SK-N-SH treated with all-trans-retinoic acid at 6 μM for 48 hours (cell line): ENCODE data around the gene MYH3.

Experiments
- ATAC-seq: fragments of 200-7000 bp; cut with Tn5 transposase; 3 replicates; pipeline ENCODE4 v1.9.1; 2020; ENCODE audit warnings: mild to moderate bottlenecking, moderate library complexity
- BACH2 ChIP-seq: fragments of 250-450 bp; sonication (Bioruptor Pico); IDR thresholded peaks from 2 replicates; pipeline ENCODE4 v1.9.0; 2021; ENCODE audit warnings: mild to moderate bottlenecking, borderline replicate concordance
- CSDC2 ChIP-seq: fragments of 250-450 bp; sonication (Bioruptor Pico); IDR thresholded peaks from 2 replicates; pipeline ENCODE4 v1.5.0; 2020; ENCODE audit warnings: mild to moderate bottlenecking, moderate library complexity
- ISL1 ChIP-seq: fragments of 250-450 bp; sonication (Bioruptor Pico); IDR thresholded peaks from 2 replicates; pipeline ENCODE4 v2.1.2; 2022; ENCODE audit warnings: mild to moderate bottlenecking, moderate library complexity
- OSR1 ChIP-seq: fragments of 250-450 bp; sonication (Bioruptor Pico); IDR thresholded peaks from 2 replicates; pipeline ENCODE4 v1.8.0; 2022; ENCODE audit warnings: moderate library complexity, mild to moderate bottlenecking, inconsistent platforms
- PPARA ChIP-seq: fragments of 250-450 bp; sonication (Bioruptor Pico); IDR thresholded peaks from 2 replicates; pipeline ENCODE4 v1.5.0; 2020; ENCODE audit warnings: mild to moderate bottlenecking, borderline replicate concordance
- SNAI2 ChIP-seq: fragments of 250-450 bp; sonication (Bioruptor Pico); IDR thresholded peaks from 2 replicates; pipeline ENCODE4 v1.5.0; 2020; ENCODE audit warnings: mild to moderate bottlenecking, moderate library complexity
- TCF4 ChIP-seq: fragments of 250-450 bp; sonication (Bioruptor Pico); IDR thresholded peaks from 2 replicates; pipeline ENCODE4 v1.8.0; 2021; ENCODE audit warnings: mild to moderate bottlenecking, moderate library complexity, borderline replicate concordance
- TOX ChIP-seq: fragments of 250-450 bp; sonication (Bioruptor Pico); IDR thresholded peaks from 2 replicates; pipeline ENCODE4 v1.8.0; 2021; ENCODE audit warnings: mild to moderate bottlenecking, moderate library complexity, borderline replicate concordance
- ZC3H10 ChIP-seq: fragments of 250-450 bp; sonication (Bioruptor Pico); IDR thresholded peaks from 2 replicates; pipeline ENCODE4 v1.5.1; 2021; ENCODE audit warnings: mild to moderate bottlenecking, moderate library complexity
- ZFP3 ChIP-seq: fragments of 250-450 bp; sonication (Bioruptor Pico); IDR thresholded peaks from 2 replicates; pipeline ENCODE4 v1.5.0; 2020; ENCODE audit warnings: mild to moderate bottlenecking, moderate library complexity
- ZNF565 ChIP-seq: fragments of 450-650 bp; formaldehyde crosslinking; conservative IDR thresholded peaks from 2 replicates; pipeline ENCODE4 v1.5.0; 2020; ENCODE audit warnings: low read depth, mild to moderate bottlenecking, moderate library complexity
- ZNF8 ChIP-seq: fragments of 450-650 bp; formaldehyde crosslinking; IDR thresholded peaks from 2 replicates; pipeline ENCODE4 v1.5.0; 2020; ENCODE audit warnings: mild to moderate bottlenecking, moderate library complexity
- TF ChIP-seq, protein P1 (sequence below): fragments of 250-450 bp; sonication (Bioruptor Pico); IDR thresholded peaks from 2 replicates; pipeline ENCODE4 v1.5.0; 2020; ENCODE audit warnings: mild to moderate bottlenecking, moderate library complexity
- TF ChIP-seq, protein P2 (sequence below): fragments of 250-450 bp; sonication (Bioruptor Pico); IDR thresholded peaks from 2 replicates; pipeline ENCODE4 v1.5.1; 2021; ENCODE audit warnings: mild to moderate bottlenecking, moderate library complexity
- TF ChIP-seq, protein P3 (sequence below): fragments of 250-450 bp; sonication (Bioruptor Pico); IDR thresholded peaks from 2 replicates; pipeline ENCODE4 v1.5.1; 2020; ENCODE audit warnings: low read depth, mild to moderate bottlenecking, moderate library complexity
- TF ChIP-seq, protein P4 (sequence below): fragments of 250-450 bp; sonication (Bioruptor Pico); IDR thresholded peaks from 2 replicates; pipeline ENCODE4 v1.8.0; 2020; ENCODE audit warnings: mild to moderate bottlenecking, moderate library complexity, borderline replicate concordance

The MYH3 gene

DNA sequence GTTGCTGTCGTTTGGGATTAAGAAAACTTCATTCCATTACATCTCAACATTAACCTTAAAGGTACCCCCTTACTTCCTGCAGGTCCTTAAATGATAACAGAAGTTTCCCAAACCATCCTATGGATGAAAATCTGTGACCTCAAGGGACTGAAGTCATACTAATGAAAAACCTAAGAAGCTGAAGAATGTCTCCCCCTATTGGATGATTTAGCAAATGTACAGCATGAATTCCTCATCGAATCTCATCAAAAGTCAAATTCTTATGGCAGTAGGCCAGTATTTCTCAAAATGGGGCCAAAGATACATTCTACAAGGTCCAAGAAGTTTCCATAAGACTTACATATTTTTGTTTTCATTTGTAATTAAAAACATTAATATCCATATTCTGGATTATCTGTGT, 26.7 kb upstream of the MYH3 start:
- ATAC-seq, result peak; percentile 31; the same call in 1 of the 3 replicates
- TF ChIP-seq SNAI2 (CRISPR knock-in tag) (no peak), CSDC2 (CRISPR knock-in tag) (no peak), BACH2 (CRISPR knock-in tag) (no peak), ZFP3 (CRISPR knock-in tag) (no peak), TOX (CRISPR knock-in tag) (no peak), PPARA (CRISPR knock-in tag) (no peak), TCF4 (no peak), ZNF565 (no peak), ZC3H10 (CRISPR knock-in tag) (no peak)
- TF ChIP-seq, protein P1, sequence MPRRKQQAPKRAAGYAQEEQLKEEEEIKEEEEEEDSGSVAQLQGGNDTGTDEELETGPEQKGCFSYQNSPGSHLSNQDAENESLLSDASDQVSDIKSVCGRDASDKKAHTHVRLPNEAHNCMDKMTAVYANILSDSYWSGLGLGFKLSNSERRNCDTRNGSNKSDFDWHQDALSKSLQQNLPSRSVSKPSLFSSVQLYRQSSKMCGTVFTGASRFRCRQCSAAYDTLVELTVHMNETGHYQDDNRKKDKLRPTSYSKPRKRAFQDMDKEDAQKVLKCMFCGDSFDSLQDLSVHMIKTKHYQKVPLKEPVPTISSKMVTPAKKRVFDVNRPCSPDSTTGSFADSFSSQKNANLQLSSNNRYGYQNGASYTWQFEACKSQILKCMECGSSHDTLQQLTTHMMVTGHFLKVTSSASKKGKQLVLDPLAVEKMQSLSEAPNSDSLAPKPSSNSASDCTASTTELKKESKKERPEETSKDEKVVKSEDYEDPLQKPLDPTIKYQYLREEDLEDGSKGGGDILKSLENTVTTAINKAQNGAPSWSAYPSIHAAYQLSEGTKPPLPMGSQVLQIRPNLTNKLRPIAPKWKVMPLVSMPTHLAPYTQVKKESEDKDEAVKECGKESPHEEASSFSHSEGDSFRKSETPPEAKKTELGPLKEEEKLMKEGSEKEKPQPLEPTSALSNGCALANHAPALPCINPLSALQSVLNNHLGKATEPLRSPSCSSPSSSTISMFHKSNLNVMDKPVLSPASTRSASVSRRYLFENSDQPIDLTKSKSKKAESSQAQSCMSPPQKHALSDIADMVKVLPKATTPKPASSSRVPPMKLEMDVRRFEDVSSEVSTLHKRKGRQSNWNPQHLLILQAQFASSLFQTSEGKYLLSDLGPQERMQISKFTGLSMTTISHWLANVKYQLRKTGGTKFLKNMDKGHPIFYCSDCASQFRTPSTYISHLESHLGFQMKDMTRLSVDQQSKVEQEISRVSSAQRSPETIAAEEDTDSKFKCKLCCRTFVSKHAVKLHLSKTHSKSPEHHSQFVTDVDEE (CRISPR knock-in tag), result no peak
- TF ChIP-seq, protein P2, sequence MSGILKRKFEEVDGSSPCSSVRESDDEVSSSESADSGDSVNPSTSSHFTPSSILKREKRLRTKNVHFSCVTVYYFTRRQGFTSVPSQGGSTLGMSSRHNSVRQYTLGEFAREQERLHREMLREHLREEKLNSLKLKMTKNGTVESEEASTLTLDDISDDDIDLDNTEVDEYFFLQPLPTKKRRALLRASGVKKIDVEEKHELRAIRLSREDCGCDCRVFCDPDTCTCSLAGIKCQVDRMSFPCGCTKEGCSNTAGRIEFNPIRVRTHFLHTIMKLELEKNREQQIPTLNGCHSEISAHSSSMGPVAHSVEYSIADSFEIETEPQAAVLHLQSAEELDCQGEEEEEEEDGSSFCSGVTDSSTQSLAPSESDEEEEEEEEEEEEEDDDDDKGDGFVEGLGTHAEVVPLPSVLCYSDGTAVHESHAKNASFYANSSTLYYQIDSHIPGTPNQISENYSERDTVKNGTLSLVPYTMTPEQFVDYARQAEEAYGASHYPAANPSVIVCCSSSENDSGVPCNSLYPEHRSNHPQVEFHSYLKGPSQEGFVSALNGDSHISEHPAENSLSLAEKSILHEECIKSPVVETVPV (CRISPR knock-in tag), result no peak
- TF ChIP-seq, protein P3, sequence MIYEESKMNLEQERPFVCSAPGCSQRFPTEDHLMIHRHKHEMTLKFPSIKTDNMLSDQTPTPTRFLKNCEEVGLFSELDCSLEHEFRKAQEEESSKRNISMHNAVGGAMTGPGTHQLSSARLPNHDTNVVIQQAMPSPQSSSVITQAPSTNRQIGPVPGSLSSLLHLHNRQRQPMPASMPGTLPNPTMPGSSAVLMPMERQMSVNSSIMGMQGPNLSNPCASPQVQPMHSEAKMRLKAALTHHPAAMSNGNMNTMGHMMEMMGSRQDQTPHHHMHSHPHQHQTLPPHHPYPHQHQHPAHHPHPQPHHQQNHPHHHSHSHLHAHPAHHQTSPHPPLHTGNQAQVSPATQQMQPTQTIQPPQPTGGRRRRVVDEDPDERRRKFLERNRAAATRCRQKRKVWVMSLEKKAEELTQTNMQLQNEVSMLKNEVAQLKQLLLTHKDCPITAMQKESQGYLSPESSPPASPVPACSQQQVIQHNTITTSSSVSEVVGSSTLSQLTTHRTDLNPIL (CRISPR knock-in tag), result no peak
- TF ChIP-seq, protein P4, sequence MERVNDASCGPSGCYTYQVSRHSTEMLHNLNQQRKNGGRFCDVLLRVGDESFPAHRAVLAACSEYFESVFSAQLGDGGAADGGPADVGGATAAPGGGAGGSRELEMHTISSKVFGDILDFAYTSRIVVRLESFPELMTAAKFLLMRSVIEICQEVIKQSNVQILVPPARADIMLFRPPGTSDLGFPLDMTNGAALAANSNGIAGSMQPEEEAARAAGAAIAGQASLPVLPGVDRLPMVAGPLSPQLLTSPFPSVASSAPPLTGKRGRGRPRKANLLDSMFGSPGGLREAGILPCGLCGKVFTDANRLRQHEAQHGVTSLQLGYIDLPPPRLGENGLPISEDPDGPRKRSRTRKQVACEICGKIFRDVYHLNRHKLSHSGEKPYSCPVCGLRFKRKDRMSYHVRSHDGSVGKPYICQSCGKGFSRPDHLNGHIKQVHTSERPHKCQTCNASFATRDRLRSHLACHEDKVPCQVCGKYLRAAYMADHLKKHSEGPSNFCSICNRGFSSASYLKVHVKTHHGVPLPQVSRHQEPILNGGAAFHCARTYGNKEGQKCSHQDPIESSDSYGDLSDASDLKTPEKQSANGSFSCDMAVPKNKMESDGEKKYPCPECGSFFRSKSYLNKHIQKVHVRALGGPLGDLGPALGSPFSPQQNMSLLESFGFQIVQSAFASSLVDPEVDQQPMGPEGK, result no peak

DNA sequence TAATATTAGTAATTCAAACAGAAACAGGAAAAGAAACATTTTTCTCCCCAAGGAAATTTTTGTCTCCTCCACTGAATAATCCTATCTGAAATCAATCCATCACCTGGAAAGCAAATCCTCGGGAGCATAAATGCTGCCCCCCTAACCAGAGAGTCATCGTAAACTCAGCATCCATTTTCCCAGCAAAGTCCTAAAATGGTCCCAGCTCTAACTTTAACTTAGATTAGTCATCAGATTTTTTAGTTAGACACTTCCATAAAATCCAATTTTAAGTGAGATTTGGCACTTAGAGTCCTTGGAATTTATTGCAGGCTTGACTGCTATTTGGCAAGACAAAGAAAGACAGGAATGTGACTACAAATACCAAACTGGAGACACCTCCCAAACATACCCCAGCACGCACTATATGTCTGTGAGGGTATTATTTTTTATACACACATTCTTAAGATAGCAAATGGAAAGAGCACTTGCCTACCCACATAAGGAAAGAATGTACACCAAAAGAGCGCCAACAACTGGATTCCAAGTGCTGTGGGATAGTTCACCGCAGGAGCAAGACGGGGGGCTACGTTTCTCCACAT, 24.8 kb upstream of the MYH3 start:
- TF ChIP-seq ISL1 (CRISPR knock-in tag) (peak; percentile 83), ZNF565 (no peak)
- ATAC-seq, result peak; percentile 93

DNA sequence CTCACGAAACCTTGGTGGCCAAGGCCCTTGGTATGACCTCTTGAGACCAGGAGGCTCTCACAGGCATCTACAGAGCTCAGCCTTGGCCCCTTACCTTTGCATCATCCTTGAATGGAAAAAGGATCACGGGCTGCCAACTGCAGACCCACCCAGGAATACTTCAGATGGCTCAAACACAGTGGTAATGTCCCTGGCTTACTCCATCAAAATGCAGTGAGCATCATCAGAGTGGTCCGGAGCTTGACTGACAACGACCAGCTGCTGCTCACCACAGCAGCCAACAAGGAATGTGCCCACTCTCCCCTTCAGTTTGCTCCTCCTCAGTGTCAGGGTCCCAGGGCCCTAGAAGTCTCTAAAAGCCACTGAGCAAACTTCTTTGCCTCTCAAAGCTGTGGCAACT, 17.6 kb upstream of the MYH3 start:
- ATAC-seq, result no peak; the same call in 2 of the 3 replicates
- TF ChIP-seq, protein P1 (CRISPR knock-in tag), result no peak
- TF ChIP-seq, protein P3 (CRISPR knock-in tag), result no peak
- TF ChIP-seq OSR1 (CRISPR knock-in tag) (no peak), SNAI2 (CRISPR knock-in tag) (no peak), ZNF8 (CRISPR knock-in tag) (no peak)
